Upper lobe of left lung (tissue), 4 donors: ENCODE measurements around the gene SEC31A.

Experiments used
- EP300 ChIP-seq, 4 donors: sonication (generic); formaldehyde crosslinking; IDR thresholded peaks; one replicate each; pipeline ENCODE4 v1.5.1; 2017; ENCODE audit warnings: antibody characterized with exemption in 4 of 4, control low read depth in 2 of 4
- POLR2A ChIP-seq, 4 donors: fragments of 450-650 bp; IDR thresholded peaks; one replicate each; pipeline ENCODE4 v1.5.1; 2016 to 2017; ENCODE audit warnings: antibody characterized with exemption in 4 of 4, mild to moderate bottlenecking in 2 of 4
- POLR2AphosphoS5 ChIP-seq, 2 donors: sonication (generic); formaldehyde crosslinking; IDR thresholded peaks; one replicate each; pipeline ENCODE4 v1.5.1; 2017; ENCODE audit warnings: antibody characterized with exemption in 2 of 2
- TF ChIP-seq, protein P1 (sequence below), 6 experiments: fragments of 450-650 bp in 4 of 6; fragments of 200-600 bp in 2 of 6; sonication (generic) in 2 of 6; IDR thresholded peaks; one replicate each; pipeline ENCODE4 v1.5.1; 2016 to 2019; ENCODE audit warnings: antibody characterized with exemption in 6 of 6

DNA sequence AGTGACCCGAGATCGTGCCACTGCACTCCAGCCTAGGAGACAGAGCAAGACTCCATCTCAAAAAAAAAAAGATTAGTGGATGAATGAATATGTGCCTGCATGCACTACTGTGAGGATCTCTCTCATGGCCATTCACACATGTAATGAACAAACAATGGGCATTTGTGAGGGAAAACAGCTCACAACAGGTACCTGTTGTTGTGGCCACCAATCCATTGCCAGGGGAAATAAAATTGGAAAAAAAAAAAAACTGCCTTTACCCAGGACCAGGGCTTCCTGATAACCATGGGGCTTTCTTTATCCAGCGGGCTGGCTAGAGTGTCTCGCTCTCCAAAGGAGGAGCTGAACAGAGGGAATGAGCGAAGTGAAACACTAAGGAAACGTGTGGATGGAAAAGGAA is 99.8 kb downstream of the SEC31A start:
- TF ChIP-seq POLR2A (IDR thresholded peaks at IDR 0.05) (no peak), EP300 (IDR thresholded peaks at IDR 0.05) (no peak), POLR2AphosphoS5 (IDR thresholded peaks at IDR 0.05) (no peak)
- TF ChIP-seq, protein P1, sequence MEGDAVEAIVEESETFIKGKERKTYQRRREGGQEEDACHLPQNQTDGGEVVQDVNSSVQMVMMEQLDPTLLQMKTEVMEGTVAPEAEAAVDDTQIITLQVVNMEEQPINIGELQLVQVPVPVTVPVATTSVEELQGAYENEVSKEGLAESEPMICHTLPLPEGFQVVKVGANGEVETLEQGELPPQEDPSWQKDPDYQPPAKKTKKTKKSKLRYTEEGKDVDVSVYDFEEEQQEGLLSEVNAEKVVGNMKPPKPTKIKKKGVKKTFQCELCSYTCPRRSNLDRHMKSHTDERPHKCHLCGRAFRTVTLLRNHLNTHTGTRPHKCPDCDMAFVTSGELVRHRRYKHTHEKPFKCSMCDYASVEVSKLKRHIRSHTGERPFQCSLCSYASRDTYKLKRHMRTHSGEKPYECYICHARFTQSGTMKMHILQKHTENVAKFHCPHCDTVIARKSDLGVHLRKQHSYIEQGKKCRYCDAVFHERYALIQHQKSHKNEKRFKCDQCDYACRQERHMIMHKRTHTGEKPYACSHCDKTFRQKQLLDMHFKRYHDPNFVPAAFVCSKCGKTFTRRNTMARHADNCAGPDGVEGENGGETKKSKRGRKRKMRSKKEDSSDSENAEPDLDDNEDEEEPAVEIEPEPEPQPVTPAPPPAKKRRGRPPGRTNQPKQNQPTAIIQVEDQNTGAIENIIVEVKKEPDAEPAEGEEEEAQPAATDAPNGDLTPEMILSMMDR (IDR thresholded peaks at IDR 0.05), result no peak
